NCI-H2107 treated with DMSO at 0.1 percent for 48 hours (cell line): ENCODE results near the gene LRRC23.
A peak's percentile ranks its signal among the peaks of the same experiment; 100 is the strongest.

Experiments used
- DNase-seq: peaks from one replicate; lab custom pipeline; 2025; ENCODE audit not compliant: unreplicated experiment; lab: John Stamatoyannopoulos, UW

Gene LRRC23

GRCh38 chr12:6943389-6943721 is 38.7 kb downstream of the LRRC23 start:
- peak; percentile 99 for DNase-seq

GRCh38 chr12:6943722-6944380 is 39.2 kb downstream of the LRRC23 start, which contains the start of the genes C12orf57 and RNU7-1:
Gene C12orf57, plus strand, starts transcription at chr12:6944022. Its CDS starts 100 bp downstream, at chr12:6944122.
Gene RNU7-1, plus strand, starts transcription at chr12:6943816.
- DNase-seq, result peak; percentile 99

- peak; percentile 94 for DNase-seq
Measured at GRCh38 chr12:6944381-6945186, 40.0 kb downstream of the LRRC23 start.

- DNase-seq, result no peak
Measured at GRCh38 chr12:6945613-6946012, 41.0 kb downstream of the LRRC23 start.

GRCh38 chr12:6946033-6946919 is 41.7 kb downstream of the LRRC23 start:
- DNase-seq, result peak; percentile 94

- no peak for DNase-seq
Measured at GRCh38 chr12:6946920-6947374, 42.3 kb downstream of the LRRC23 start.

- no peak for DNase-seq
Measured at GRCh38 chr12:6947615-6948014, 43.0 kb downstream of the LRRC23 start.

GRCh38 chr12:6948873-6949594 is 44.4 kb downstream of the LRRC23 start:
- no peak for DNase-seq

GRCh38 chr12:6950401-6950801 is 45.8 kb downstream of the LRRC23 start:
- DNase-seq, result no peak

GRCh38 chr12:6950811-6951540 is 46.4 kb downstream of the LRRC23 start, which contains the start of gene PTPN6:
Gene PTPN6, plus strand, starts transcription at chr12:6951356. Its CDS starts 157 bp downstream, at chr12:6951513.
- no peak for DNase-seq

GRCh38 chr12:6951551-6952120 is 47.0 kb downstream of the LRRC23 start:
- DNase-seq, result no peak

GRCh38 chr12:6952121-6952862 is 47.7 kb downstream of the LRRC23 start:
- no peak for DNase-seq

- DNase-seq, result no peak
Measured at GRCh38 chr12:6952863-6953441, 48.3 kb downstream of the LRRC23 start.

GRCh38 chr12:6953442-6954315 is 49.1 kb downstream of the LRRC23 start:
- DNase-seq, result no peak

GRCh38 chr12:6954316-6955107 is 49.9 kb downstream of the LRRC23 start:
- no peak for DNase-seq

GRCh38 chr12:6955108-6956020 is 50.7 kb downstream of the LRRC23 start:
- no peak for DNase-seq
